Pancreas (tissue), 10 donors: ENCODE measurements around the gene HK1. TPM values are rescaled to one million over a fixed set of nuclear protein-coding genes. Genes with fewer than 3 reads are reported as not detected.

Experiments used
- ATAC-seq, 4 donors: fragments of 200-7000 bp; cut with Tn5 transposase; one replicate each; pipeline versions ENCODE4 v1.8.0 to v1.9.1; 2020; ENCODE audit warnings: mild to moderate bottlenecking in 4 of 4, moderate library complexity in 4 of 4
- DNase-seq, 6 donors: peaks; one replicate each; pipeline ENCODE4 v3.0.0-alpha.2; 2020
- FAIRE-seq: peaks from 2 replicates; lab custom pipeline; 2012; peaks lifted over from hg19 to GRCh38; lab: Jason Lieb, UNC
- H3K27ac ChIP-seq, 4 donors: fragments of 200-600 bp; sonication (generic); 1 replicate in 3 of 4; 2 replicates in 1 of 4; pipeline versions ENCODE4 v1.5.0 to v1.8.0; 2020
- H3K27me3 ChIP-seq, 4 donors: fragments of 200-600 bp; one replicate each; pipeline ENCODE4 v1.8.0; 2021
- H3K36me3 ChIP-seq, 3 donors: fragments of 200-600 bp; sonication (generic) in 1 of 3; one replicate each; pipeline versions ENCODE4 v1.5.0 to v1.8.0; 2020 to 2021
- H3K4me1 ChIP-seq, 3 donors: fragments of 200-600 bp; one replicate each; pipeline ENCODE4 v1.8.0; 2021
- H3K4me3 ChIP-seq, 4 donors: fragments of 200-600 bp; sonication (generic) in 2 of 4; one replicate each; pipeline versions ENCODE4 v1.5.0 to v1.8.0; 2020 to 2021
- H3K9me3 ChIP-seq, 4 donors: fragments of 200-600 bp; one replicate each; pipeline ENCODE4 v1.8.0; 2021
- CTCF ChIP-seq, 4 donors: fragments of 200-600 bp; sonication (generic) in 3 of 4; IDR thresholded peaks; one replicate each; pipeline versions ENCODE4 v1.5.0 to v1.8.0; 2021; ENCODE audit warnings: antibody characterized with exemption in 4 of 4
- WGBS, 2 donors: extraction: QIAGEN DNeasy Blood & Tissue Kit; methylation state at CpG; one replicate each; pipeline ENCODE4 v1.1.7; 2013; 5-methylcytosine and 5-hydroxymethylcytosine counted together
- intact Hi-C, 3 donors: fragments of 100-400 bp; cut with DNase I; formaldehyde crosslinking; loops; one replicate each; pipeline versions ENCODE4 v1.11.1 to v1.14.2; 2022
- polyA plus RNA-seq, 2 donors: library from polyadenylated mRNA; stranded (reverse); fragments of 200-250 nt; gene quantifications; one replicate each; pipeline ENCODE4 v1.2.3, GENCODE V29; 2013
- total RNA-seq, 6 donors: library from RNA; stranded (reverse); fragmentation: NEBNext Ultra II Directional in 4 of 6; extraction: Animal tissue kit (Norgen Biotek cat#: 25700) in 4 of 6; gene quantifications; one replicate each; pipeline versions ENCODE4 v1.2.1 to v1.2.4, GENCODE V29; 2021 to 2023
- donor health status: healthy with polysubstance abuse.
- donor health status: DM: no; HTN: no; CAD: no; lungs with moderate emphysema.
- donor health status: DM: no; HTN: no; CAD: no.
- donor health status: control.
- donor health status: control.
- donor health status: Bipolar disorder and iron deficiency.
- donor health status: DM: yes; HTN: yes; CAD: no.
- donor health status: DM: no; HTN: no; CAD: no.
- donor health status: DM: no; HTN: no; CAD: no.
- donor health status: DM: yes; HTN: yes; CAD: no.

HK1 gene
- total and polyA plus RNA-seq, 8 donors = 6.7 to 18.1 (median 8.6) TPM

- no peak overlapping the region for H3K4me3 ChIP-seq
- no peaks in the 10 kb centered on the region for H3K27me3 ChIP-seq
- no peaks in the 10 kb centered on the region for H3K9me3 ChIP-seq
- no peak for ATAC-seq
- no peak for TF ChIP-seq CTCF (IDR thresholded peaks at IDR 0.05)
- no peak overlapping the region for H3K27ac ChIP-seq
- H3K4me1 ChIP-seq = peaks cover 14 to 22% (median 21%) of the 10 kb centered on the region in 3 donors
- no peak for FAIRE-seq
- H3K36me3 ChIP-seq = no peaks in the 10 kb centered on the region
- 88 to 90% methylated on average over 12 of the region's 12 CpGs for WGBS, 2 donors
- DNase-seq = no peak
- intact Hi-C loops = no loop called here
These were observed 80.0 kb downstream of the HK1 start for GRCh38 chr10:69358148-69358795.

- Histone ChIP-seq H3K4me1 (peaks cover 14 to 22% (median 21%) of the 10 kb centered on the region in 3 donors), H3K27me3 (no peaks in the 10 kb centered on the region), H3K9me3 (no peaks in the 10 kb centered on the region), H3K4me3 (no peak overlapping the region), H3K36me3 (no peaks in the 10 kb centered on the region), H3K27ac (no peak overlapping the region)
- DNase-seq = no peak
- FAIRE-seq = no peak
- WGBS, 2 donors = 92 to 94% methylated on average over 3 of the region's 3 CpGs
- ATAC-seq = no peak
- no peak for TF ChIP-seq CTCF (IDR thresholded peaks at IDR 0.05)
- intact Hi-C loops = no loop called here
These were observed 80.9 kb downstream of the HK1 start for GRCh38 chr10:69359148-69359547.

GRCh38 chr10:69359594-69359993 lies 81.3 kb downstream of the HK1 start:
- 91 to 93% methylated on average over 5 of the region's 5 CpGs for WGBS, 2 donors
- H3K27ac ChIP-seq = no peak overlapping the region
- intact Hi-C loops = no loop called here
- DNase-seq = no peak
- no peaks in the 10 kb centered on the region for H3K36me3 ChIP-seq
- no peak for TF ChIP-seq CTCF (IDR thresholded peaks at IDR 0.05)
- peaks cover 14 to 22% (median 21%) of the 10 kb centered on the region in 3 donors for H3K4me1 ChIP-seq
- H3K27me3 ChIP-seq = no peaks in the 10 kb centered on the region
- no peak overlapping the region for H3K4me3 ChIP-seq
- FAIRE-seq = no peak
- no peak for ATAC-seq
- no peaks in the 10 kb centered on the region for H3K9me3 ChIP-seq

- Histone ChIP-seq H3K4me3 (no peak overlapping the region), H3K9me3 (no peaks in the 10 kb centered on the region), H3K36me3 (no peaks in the 10 kb centered on the region), H3K27me3 (no peaks in the 10 kb centered on the region), H3K27ac (peak overlapping the region; percentile 57 to 75 (median 66)), H3K4me1 (peaks cover 14 to 22% (median 21%) of the 10 kb centered on the region in 3 donors)
- no peak for FAIRE-seq
- no peak for TF ChIP-seq CTCF (IDR thresholded peaks at IDR 0.05)
- ATAC-seq = peak; percentile 91 to 93 (median 92)
- peak; percentile 75 to 92 (median 86) for DNase-seq
- 22 to 29% methylated on average over 8 of the region's 8 CpGs for WGBS, 2 donors
- intact Hi-C loops = no loop called here
These were observed 82.4 kb downstream of the HK1 start for GRCh38 chr10:69360485-69361302.
